LHCN-M2 (cell line): ENCODE results near the gene CCL14. TPM values are rescaled to one million over a fixed set of nuclear protein-coding genes. Genes with fewer than 3 reads are reported as not detected.
"Not testable (repeated sequence)": the region's sequence is repeated elsewhere in the genome, so short reads cannot be mapped to it uniquely, and the experiment has no call there.

Experiments used
- DNase-seq: peaks from one replicate; pipeline ENCODE4 v3.0.0-alpha.2; 2012; ENCODE audit warnings: low read depth
- total RNA-seq: library from RNA; depleted of rRNA; stranded (reverse); fragments of >200 nt; gene quantifications from 2 replicates; pipeline ENCODE4 v1.2.3, GENCODE V29; 2014; rRNA removed

Gene CCL14
- total RNA-seq, 1 experiment from 2014 or later = not detected

DNA sequence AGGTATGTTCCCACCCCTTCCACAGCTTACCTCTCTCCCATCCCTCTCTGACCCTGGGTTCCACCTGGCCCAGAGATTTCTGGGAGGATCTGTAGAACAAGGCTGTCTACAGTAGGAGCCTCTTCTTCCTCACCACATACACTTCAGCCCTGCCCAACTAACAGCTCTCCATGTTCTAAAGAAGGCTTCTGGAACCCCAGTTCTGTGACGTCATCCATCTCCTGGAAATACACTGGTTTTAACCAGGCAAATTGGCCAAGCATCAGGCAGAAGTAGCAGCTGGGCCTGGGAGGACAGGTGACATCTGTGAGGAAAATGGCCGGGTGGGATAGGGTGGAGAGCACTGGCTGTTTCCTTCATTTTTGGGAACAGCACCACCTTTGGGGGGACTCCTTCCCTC, 43.0 kb downstream of the CCL14 start, which contains the start of gene LYZL6:
Gene LYZL6 (minus strand): TSS at position 177 of the 400 bp plus-strand sequence. CDS start 4,357 bp downstream, outside the sequence.
- no peak for DNase-seq

DNA sequence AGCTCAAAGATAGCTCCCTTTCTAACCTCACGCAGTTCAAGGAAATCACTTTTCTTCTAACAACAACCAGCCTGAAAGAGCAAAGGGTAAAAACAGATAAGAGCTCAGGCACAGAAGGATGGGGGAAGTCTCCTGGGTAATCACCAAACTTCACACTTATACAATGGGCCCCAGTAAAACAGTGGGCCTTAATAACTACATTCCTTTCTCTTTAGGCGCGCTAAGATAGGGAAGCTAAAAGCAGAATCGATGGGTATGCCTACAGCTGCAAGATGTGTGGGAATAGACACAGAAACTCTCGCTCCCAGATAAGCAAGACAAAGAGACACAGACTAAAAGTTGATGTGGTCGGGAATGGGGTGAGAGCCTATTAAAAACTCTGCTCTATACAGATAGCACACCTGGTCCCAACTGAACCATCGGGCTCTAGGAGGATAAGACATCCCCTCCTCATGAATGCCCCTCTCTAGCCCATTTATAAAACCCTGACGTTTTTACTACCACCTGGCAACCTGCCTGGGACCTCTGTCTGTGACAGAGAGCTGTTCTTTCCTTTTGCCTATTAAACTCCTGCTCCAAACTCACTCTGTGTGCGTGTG, 43.8 kb downstream of the CCL14 start:
- no peak for DNase-seq

DNA sequence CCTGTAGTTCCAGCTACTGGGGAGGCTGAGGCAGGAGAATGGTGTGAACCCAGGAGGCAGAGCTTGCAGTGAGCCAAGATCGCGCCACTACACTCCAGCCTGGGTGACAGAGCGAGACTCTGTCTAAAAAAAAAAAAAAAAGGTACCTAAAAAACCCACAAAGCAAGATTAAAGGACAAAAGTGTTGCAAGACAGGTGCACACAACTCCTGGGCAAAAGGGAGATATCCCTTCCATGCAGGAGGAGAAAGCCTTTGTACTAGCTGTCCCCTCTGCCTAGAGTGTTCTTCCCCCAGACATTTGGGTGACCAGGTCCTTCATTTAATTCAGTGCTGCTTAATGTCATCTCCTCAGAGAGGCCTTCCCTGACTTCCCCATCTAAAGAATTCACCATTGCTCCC, 48.0 kb downstream of the CCL14 start:
- not testable (repeated sequence) for DNase-seq

- DNase-seq = no peak
Measured at GRCh38 chr17:35936063-35936462, 50.5 kb downstream of the CCL14 start.

- no peak for DNase-seq
Measured at GRCh38 chr17:35934760-35935159, 51.8 kb downstream of the CCL14 start.

Other genes starting within 250 kb of the CCL14 start
- not detected in 2 replicates for gene GAS2L2, start 233.5 kb downstream of the CCL14 start, total RNA-seq
- not detected in 2 replicates for gene C17orf50, start 225.8 kb downstream of the CCL14 start, total RNA-seq
- gene MMP28, start 191.1 kb downstream of the CCL14 start, total RNA-seq = not detected in 2 replicates
- 25.9 and 42.4 TPM in 2 replicates for gene TAF15, start 177.2 kb downstream of the CCL14 start, total RNA-seq
- not detected in 2 replicates for gene HEATR9, start 117.8 kb downstream of the CCL14 start, total RNA-seq
- 1.1 and 1.9 TPM in 2 replicates for gene CCL5, start 106.4 kb downstream of the CCL14 start, total RNA-seq
- gene RDM1, start 56.0 kb downstream of the CCL14 start, total RNA-seq = 0.77 and 1.8 TPM in 2 replicates
- not detected in 2 replicates for gene LYZL6, start 43.0 kb downstream of the CCL14 start, total RNA-seq
- not detected in 2 replicates for gene CCL16, start 5.2 kb downstream of the CCL14 start, total RNA-seq
- gene CCL15, start 14.8 kb upstream of the CCL14 start, total RNA-seq = not detected in 2 replicates
- not detected in 2 replicates for gene CCL23, start 31.2 kb upstream of the CCL14 start, total RNA-seq
- gene CCL18, start 77.5 kb upstream of the CCL14 start, total RNA-seq = not detected in 2 replicates
- gene CCL3, start 103.4 kb upstream of the CCL14 start, total RNA-seq = not detected in 2 replicates
- not detected in 2 replicates for gene CCL4, start 117.1 kb upstream of the CCL14 start, total RNA-seq
- gene TBC1D3B, start 189.9 kb upstream of the CCL14 start, total RNA-seq = 1.4 TPM in 1 of 2 replicates, not detected in the other
- gene CCL3L1, start 210.0 kb upstream of the CCL14 start, total RNA-seq = not detected in 2 replicates
- not detected in 2 replicates for gene CCL4L2, start 224.3 kb upstream of the CCL14 start, total RNA-seq